DOHH2 (cell line): Measurements from ENCODE around the gene SLC2A13.

Source experiments
- CTCF ChIP-seq: fragments of 200-600 bp; sonication (generic); IDR thresholded peaks from one replicate; pipeline ENCODE4 v1.5.1; 2014; ENCODE audit warnings: antibody characterized with exemption, mild to moderate bottlenecking, low read depth, low read length; ENCODE audit not compliant: poor library complexity, severe bottlenecking
- EZH2phosphoT487 ChIP-seq: fragments of 200-600 bp; sonication (generic); IDR thresholded peaks from 2 replicates; pipeline ENCODE4 v1.6.1; 2017; ENCODE audit warnings: borderline replicate concordance, mild to moderate bottlenecking, antibody characterized with exemption, low read length, moderate library complexity, mixed read lengths

- TF ChIP-seq CTCF (no peak), EZH2phosphoT487 (no peak)
Observed at GRCh38 chr12:40105515-40106201, at the start of gene SLC2A13.
